HFF-Myc (cell line): ENCODE measurements around the gene ADAM10.

ENCODE experiments used
- DNase-seq: peaks from one replicate; pipeline ENCODE4 v3.0.0-alpha.2; 2011; ENCODE audit warnings: low read depth; ENCODE audit errors: extremely low read depth
- H3K4me3 ChIP-seq: replicated peaks from 2 replicates; pipeline ENCODE4 v1.5.1; 2011; ENCODE audit warnings: low read depth, mild to moderate bottlenecking, control low read depth, low read length
- TF ChIP-seq, protein P1 (sequence below): IDR thresholded peaks from 2 replicates; pipeline ENCODE4 v1.5.1; 2012; ENCODE audit warnings: mild to moderate bottlenecking, low read depth, low read length, control low read depth; ENCODE audit errors: missing control alignments

ADAM10 gene

DNA sequence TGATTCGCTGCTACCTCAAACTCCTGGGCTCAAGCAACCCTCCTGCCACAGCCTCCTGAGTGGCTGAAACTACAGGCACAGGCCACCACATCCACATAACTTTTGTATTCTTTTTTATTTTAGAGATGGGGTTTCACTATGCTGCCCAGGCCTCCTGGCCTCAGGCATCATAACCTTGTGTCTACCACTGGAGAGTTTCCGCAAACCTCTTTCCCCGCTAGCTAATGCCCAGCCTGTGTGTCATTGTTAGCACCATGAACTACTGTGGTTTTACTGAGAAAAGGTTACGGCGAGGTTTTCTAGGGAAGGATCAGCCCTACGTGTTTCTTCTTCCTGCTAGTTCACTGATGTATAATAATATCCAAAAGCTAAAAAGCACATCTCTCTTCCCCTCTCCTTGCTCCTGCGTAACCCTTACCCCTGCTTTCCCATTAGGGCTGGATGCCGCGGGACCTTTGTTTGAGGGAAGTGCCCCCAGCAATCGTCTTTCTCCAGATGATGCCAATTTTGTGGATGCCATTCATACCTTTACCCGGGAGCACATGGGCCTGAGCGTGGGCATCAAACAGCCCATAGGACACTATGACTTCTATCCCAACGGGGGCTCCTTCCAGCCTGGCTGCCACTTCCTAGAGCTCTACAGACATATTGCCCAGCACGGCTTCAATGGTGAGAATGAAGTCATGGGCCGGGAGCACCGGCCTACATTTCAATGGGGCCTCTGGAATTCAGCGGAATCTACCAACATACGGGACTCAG lies 204.0 kb downstream of the ADAM10 start:
- TF ChIP-seq, protein P1, sequence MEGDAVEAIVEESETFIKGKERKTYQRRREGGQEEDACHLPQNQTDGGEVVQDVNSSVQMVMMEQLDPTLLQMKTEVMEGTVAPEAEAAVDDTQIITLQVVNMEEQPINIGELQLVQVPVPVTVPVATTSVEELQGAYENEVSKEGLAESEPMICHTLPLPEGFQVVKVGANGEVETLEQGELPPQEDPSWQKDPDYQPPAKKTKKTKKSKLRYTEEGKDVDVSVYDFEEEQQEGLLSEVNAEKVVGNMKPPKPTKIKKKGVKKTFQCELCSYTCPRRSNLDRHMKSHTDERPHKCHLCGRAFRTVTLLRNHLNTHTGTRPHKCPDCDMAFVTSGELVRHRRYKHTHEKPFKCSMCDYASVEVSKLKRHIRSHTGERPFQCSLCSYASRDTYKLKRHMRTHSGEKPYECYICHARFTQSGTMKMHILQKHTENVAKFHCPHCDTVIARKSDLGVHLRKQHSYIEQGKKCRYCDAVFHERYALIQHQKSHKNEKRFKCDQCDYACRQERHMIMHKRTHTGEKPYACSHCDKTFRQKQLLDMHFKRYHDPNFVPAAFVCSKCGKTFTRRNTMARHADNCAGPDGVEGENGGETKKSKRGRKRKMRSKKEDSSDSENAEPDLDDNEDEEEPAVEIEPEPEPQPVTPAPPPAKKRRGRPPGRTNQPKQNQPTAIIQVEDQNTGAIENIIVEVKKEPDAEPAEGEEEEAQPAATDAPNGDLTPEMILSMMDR: no peak
- no peak overlapping the region for H3K4me3 ChIP-seq
- DNase-seq: no peak

DNA sequence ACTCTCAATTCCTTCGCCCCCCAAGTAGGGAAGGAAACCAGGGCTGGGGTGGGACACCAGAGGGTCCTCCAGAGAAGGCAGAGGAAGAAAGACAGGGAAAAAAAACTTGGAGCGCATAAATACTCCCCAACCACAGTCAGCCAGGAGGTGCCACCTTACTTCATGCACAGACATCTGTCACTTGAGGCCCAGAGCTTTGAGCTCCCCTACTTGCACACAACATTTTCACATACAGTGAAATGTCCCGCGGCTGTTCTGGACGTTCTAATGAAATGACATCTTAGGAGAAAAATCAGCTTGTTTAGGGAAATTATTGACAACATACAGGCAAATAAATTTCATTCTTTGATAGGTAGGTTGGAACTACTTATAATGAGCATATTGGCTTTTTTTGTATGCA lies 204.8 kb downstream of the ADAM10 start:
- H3K4me3 ChIP-seq: no peak overlapping the region
- TF ChIP-seq, protein P1: no peak
- no peak for DNase-seq

- H3K4me3 ChIP-seq: no peak overlapping the region
- DNase-seq: no peak
- TF ChIP-seq, protein P1: no peak
Observed at GRCh38 chr15:58543664-58544335, 205.7 kb downstream of the ADAM10 start.

DNA sequence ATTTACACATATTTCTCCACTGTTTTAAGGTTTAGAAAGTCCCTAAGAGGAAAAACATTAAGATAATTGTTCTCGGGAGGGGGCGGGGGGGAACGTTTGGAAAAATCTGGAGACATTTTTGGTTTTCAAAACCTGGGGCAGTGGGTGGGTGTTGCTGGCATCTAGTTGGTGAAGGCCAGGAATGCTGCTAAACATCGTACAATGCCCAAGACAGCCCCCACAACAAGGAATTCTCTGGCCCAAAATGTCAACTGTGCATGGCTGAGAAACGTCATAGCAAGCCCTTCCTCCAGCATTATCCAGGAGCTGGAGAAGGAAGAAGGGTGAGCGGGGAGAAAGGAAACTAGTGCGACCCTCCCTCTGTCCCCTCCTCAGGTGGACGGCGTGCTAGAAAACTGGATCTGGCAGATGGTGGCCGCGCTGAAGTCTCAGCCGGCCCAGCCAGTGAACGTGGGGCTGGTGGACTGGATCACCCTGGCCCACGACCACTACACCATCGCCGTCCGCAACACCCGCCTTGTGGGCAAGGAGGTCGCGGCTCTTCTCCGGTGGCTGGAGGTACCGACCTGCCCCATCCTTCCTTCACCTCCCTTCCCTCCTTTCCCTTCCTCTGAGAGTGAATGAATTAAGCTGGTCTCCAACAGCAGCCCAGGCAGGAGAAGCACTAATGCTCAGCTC lies 208.0 kb downstream of the ADAM10 start:
- TF ChIP-seq, protein P1: no peak
- no peak overlapping the region for H3K4me3 ChIP-seq
- no peak for DNase-seq

DNA sequence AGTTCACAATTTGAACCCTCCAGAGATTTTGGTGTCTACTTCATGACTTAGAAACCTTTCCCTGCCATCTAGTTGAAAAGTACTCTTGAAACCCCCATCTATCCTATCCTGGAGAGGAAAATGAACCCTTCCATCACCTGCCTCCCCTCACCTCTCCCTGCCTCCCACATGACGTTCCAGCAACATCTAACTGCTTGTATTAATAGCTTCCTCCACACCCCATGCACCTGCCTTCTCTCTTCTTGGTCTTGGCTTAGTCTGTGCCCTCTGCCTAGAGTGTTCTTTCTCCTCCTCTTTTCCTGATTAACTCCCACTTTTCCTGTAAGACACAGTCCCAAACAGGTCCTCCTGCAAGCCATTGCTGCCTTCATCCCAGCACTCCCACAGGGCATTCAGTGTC lies 210.0 kb downstream of the ADAM10 start:
- DNase-seq: no peak
- H3K4me3 ChIP-seq: no peak overlapping the region
- TF ChIP-seq, protein P1: no peak

GRCh38 chr15:58538901-58539300 lies 210.6 kb downstream of the ADAM10 start:
- DNase-seq: no peak
- TF ChIP-seq, protein P1: no peak
- H3K4me3 ChIP-seq: no peak overlapping the region
